K562 (cell line): ENCODE measurements around the gene LBHD2.

Experiments used
- CTCF ChIP-seq, 3 experiments: IDR thresholded peaks in 2 of 3; conservative IDR thresholded peaks in 1 of 3; 2 replicates each; pipeline ENCODE4 v1.5.1; 2011 to 2012; ENCODE audit warnings: low read length in 3 of 3, mild to moderate bottlenecking in 3 of 3, control low read depth in 2 of 3, improper control_type of control experiment in 1 of 3, inconsistent platforms in 1 of 3, low read depth in 1 of 3, mixed read lengths in 1 of 3, moderate library complexity in 1 of 3; ENCODE audit not compliant: insufficient read depth in 2 of 3
- POLR2A ChIP-seq: fragments of 450-650 bp; conservative IDR thresholded peaks from 2 replicates; pipeline ENCODE4 v1.6.1; 2016
- SETDB1 ChIP-seq: IDR thresholded peaks from one replicate; pipeline ENCODE4 v1.6.1; 2012; ENCODE audit warnings: low read length, control low read depth, inconsistent platforms
- SMAD4 ChIP-seq: fragments of 250-450 bp; sonication (Bioruptor Pico); conservative IDR thresholded peaks from 2 replicates; pipeline ENCODE4 v1.8.0; 2021; ENCODE audit warnings: inconsistent platforms, mild to moderate bottlenecking, moderate library complexity
- TF ChIP-seq, protein P1 (sequence below): sonication (generic); formaldehyde crosslinking; IDR thresholded peaks from 2 replicates; pipeline ENCODE4 v1.9.0; 2022; ENCODE audit warnings: mild to moderate bottlenecking, missing genetic modification reagents
- TF ChIP-seq, protein P2 (sequence below), 2 experiments: fragments of 150-350 bp in 1 of 2; IDR thresholded peaks; 2 replicates each; pipeline ENCODE4 v1.6.1; 2012 to 2016; ENCODE audit warnings: low read depth in 2 of 2, low read length in 2 of 2, mild to moderate bottlenecking in 1 of 2, moderate library complexity in 1 of 2

- TF ChIP-seq SETDB1 (no peak), CTCF (IDR thresholded peaks at IDR 0.05 in 2 of 3, conservative IDR thresholded peaks at IDR 0.05 in 1 of 3; ENCODE audit: insufficient read depth in 2 of 3, low read depth in 1 of 3, low read length in 3 of 3) (no peak), SMAD4 (CRISPR knock-in tag) (no peak), POLR2A (no peak)
- TF ChIP-seq, protein P1, sequence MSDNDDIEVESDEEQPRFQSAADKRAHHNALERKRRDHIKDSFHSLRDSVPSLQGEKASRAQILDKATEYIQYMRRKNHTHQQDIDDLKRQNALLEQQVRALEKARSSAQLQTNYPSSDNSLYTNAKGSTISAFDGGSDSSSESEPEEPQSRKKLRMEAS (CRISPR knock-in tag), result no peak
- TF ChIP-seq, protein P2, sequence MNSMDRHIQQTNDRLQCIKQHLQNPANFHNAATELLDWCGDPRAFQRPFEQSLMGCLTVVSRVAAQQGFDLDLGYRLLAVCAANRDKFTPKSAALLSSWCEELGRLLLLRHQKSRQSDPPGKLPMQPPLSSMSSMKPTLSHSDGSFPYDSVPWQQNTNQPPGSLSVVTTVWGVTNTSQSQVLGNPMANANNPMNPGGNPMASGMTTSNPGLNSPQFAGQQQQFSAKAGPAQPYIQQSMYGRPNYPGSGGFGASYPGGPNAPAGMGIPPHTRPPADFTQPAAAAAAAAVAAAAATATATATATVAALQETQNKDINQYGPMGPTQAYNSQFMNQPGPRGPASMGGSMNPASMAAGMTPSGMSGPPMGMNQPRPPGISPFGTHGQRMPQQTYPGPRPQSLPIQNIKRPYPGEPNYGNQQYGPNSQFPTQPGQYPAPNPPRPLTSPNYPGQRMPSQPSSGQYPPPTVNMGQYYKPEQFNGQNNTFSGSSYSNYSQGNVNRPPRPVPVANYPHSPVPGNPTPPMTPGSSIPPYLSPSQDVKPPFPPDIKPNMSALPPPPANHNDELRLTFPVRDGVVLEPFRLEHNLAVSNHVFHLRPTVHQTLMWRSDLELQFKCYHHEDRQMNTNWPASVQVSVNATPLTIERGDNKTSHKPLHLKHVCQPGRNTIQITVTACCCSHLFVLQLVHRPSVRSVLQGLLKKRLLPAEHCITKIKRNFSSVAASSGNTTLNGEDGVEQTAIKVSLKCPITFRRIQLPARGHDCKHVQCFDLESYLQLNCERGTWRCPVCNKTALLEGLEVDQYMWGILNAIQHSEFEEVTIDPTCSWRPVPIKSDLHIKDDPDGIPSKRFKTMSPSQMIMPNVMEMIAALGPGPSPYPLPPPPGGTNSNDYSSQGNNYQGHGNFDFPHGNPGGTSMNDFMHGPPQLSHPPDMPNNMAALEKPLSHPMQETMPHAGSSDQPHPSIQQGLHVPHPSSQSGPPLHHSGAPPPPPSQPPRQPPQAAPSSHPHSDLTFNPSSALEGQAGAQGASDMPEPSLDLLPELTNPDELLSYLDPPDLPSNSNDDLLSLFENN (IDR thresholded peaks at IDR 0.05; ENCODE audit: low read depth in 2 of 2, low read length in 2 of 2), result no peak
Observed at GRCh38 chr14:103121846-103122584, 38.0 kb downstream of the LBHD2 start.
